Adrenal gland (tissue), 5 donors: ENCODE results near the gene CACNA1G.

Source experiments
- CTCF ChIP-seq, 6 experiments: fragments of 450-650 bp in 4 of 6; fragments of 200-600 bp in 2 of 6; sonication (generic) in 1 of 6; IDR thresholded peaks; 1 replicate in 5 of 6; 2 replicates in 1 of 6; pipeline versions ENCODE4 v1.5.1 to v1.8.0; 2016 to 2021; ENCODE audit warnings: antibody characterized with exemption in 6 of 6, mild to moderate bottlenecking in 2 of 6, moderate library complexity in 1 of 6
- POLR2A ChIP-seq, 2 donors: fragments of 450-650 bp; IDR thresholded peaks; one replicate each; pipeline ENCODE4 v1.6.1; 2017; ENCODE audit warnings: antibody characterized with exemption in 2 of 2, mild to moderate bottlenecking in 2 of 2, moderate library complexity in 1 of 2
- donor health status: DM: no; HTN: no; CAD: no.

DNA sequence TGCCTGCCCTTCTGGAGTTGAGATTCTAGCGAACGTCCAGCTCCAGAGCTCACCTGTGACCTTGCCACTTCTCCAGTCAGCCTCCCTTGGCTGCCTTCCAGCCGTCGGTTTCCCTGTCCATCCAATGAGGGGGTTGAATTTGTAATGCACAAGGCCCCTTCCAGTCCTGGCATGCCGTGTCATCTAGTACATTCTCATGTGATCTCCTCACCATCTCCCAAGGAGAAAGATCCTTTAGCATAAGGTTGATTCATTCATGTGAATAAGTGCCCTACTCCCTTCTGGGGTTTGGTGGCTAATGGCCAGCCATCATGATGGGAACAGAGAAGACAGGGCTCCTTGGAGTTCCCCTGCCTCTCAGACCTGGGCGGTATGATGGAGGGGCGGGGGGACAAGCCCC lies 55.3 kb downstream of the CACNA1G start:
- no peak for TF ChIP-seq CTCF (IDR thresholded peaks at IDR 0.05)
- TF ChIP-seq POLR2A (IDR thresholded peaks at IDR 0.05): no peak
